ENCODE results near the gene MEP1A. TPM values are rescaled to one million over a fixed set of nuclear protein-coding genes. Genes with fewer than 3 reads are reported as not detected.

MEP1A gene
- total and polyA plus RNA-seq, 2 experiments from 2014 or later, result not detected

- H3K27ac ChIP-seq, result no peak overlapping the region
- no peak for TF ChIP-seq CTCF (IDR thresholded peaks at IDR 0.05; ENCODE audit: low read depth, low read length)
- no peaks in the 10 kb centered on the region for H3K4me1 ChIP-seq (ENCODE audit: low read depth)
- H3K36me3 ChIP-seq, result no peaks in the 10 kb centered on the region
- DNase-seq (ENCODE audit: low read depth in 1 of 2, low spot score in 1 of 2), result no peak
- H3K27me3 ChIP-seq, result no peaks in the 10 kb centered on the region
- H3K4me3 ChIP-seq, result no peak overlapping the region
- H3K9me3 ChIP-seq (ENCODE audit: low read depth), result no peaks in the 10 kb centered on the region
Measured at GRCh38 chr6:46888031-46888430, 94.8 kb downstream of the MEP1A start.

- Histone ChIP-seq H3K4me3 (no peak overlapping the region), H3K9me3 (ENCODE audit: low read depth) (no peaks in the 10 kb centered on the region), H3K27ac (no peak overlapping the region), H3K36me3 (no peaks in the 10 kb centered on the region), H3K27me3 (no peaks in the 10 kb centered on the region), H3K4me1 (ENCODE audit: low read depth) (no peaks in the 10 kb centered on the region)
- no peak for DNase-seq (ENCODE audit: low read depth in 1 of 2, low spot score in 1 of 2)
- TF ChIP-seq CTCF (IDR thresholded peaks at IDR 0.05; ENCODE audit: low read depth, low read length), result no peak
Measured at GRCh38 chr6:46888578-46888977, 95.4 kb downstream of the MEP1A start.

Other genes with a start within 250 kb of the MEP1A start
- gene CYP39A1, start 140.6 kb upstream of the MEP1A start, total RNA-seq, result 4.3 and 5.2 TPM in 2 replicates
- 3.4 and 6.6 TPM in 2 replicates for gene CYP39A1, start 140.6 kb upstream of the MEP1A start, polyA plus RNA-seq
- gene SLC25A27, start 140.4 kb upstream of the MEP1A start, total RNA-seq, result 18.6 and 36.1 TPM in 2 replicates
- gene SLC25A27, start 140.4 kb upstream of the MEP1A start, polyA plus RNA-seq, result 20.0 and 31.8 TPM in 2 replicates
- gene TDRD6, start 105.5 kb upstream of the MEP1A start, total RNA-seq, result 0.28 and 0.57 TPM in 2 replicates
- 0.10 and 0.12 TPM in 2 replicates for gene TDRD6, start 105.5 kb upstream of the MEP1A start, polyA plus RNA-seq
- not detected in 2 replicates for gene PLA2G7, start 58.0 kb upstream of the MEP1A start, total RNA-seq
- gene PLA2G7, start 58.0 kb upstream of the MEP1A start, polyA plus RNA-seq, result not detected in 2 replicates
- not detected in 2 replicates for gene ANKRD66, start 46.5 kb upstream of the MEP1A start, total RNA-seq
- not detected in 2 replicates for gene ANKRD66, start 46.5 kb upstream of the MEP1A start, polyA plus RNA-seq
- gene ADGRF5, start 128.5 kb downstream of the MEP1A start, total RNA-seq, result 0.12 TPM in 1 of 2 replicates, not detected in the other
- gene ADGRF5, start 128.5 kb downstream of the MEP1A start, polyA plus RNA-seq, result 0.51 TPM in 1 of 2 replicates, not detected in the other
- gene ADGRF1, start 248.9 kb downstream of the MEP1A start, total RNA-seq, result not detected in 2 replicates
- gene ADGRF1, start 248.9 kb downstream of the MEP1A start, polyA plus RNA-seq, result not detected in 2 replicates

Measured in cardiac muscle cell (in vitro differentiated cells and primary cell).